ENCODE data around the gene MAN1A1. TPM values are rescaled to one million over a fixed set of nuclear protein-coding genes. Genes with fewer than 3 reads are reported as not detected.

The MAN1A1 gene
- polyA plus RNA-seq, 1 donor from 2014 or later: 4.6 TPM

- no peak for TF ChIP-seq EZH2 (IDR thresholded peaks at IDR 0.05; ENCODE audit: borderline replicate concordance, insufficient read depth, low read length, poor library complexity, severe bottlenecking)
- TF ChIP-seq REST (IDR thresholded peaks at IDR 0.05; ENCODE audit: borderline replicate concordance): peak; percentile 66
- Histone ChIP-seq H3K4me2 (ENCODE audit: low read length) (no peak overlapping the region), H3K27ac (ENCODE audit: low read length) (no peak overlapping the region), H3K9me2 (ENCODE audit: insufficient read depth, low read length) (no peaks in the 10 kb centered on the region), H3K36me3 (ENCODE audit: insufficient read depth, low read length) (no peaks in the 10 kb centered on the region), H3K27me3 (ENCODE audit: insufficient read depth, low read depth, low read length) (no peaks in the 10 kb centered on the region), H3K9ac (ENCODE audit: low read length) (no peak overlapping the region), H3F3A (ENCODE audit: insufficient read depth, low read length, poor library complexity, severe bottlenecking) (no peaks in the 10 kb centered on the region), H4K20me1 (ENCODE audit: insufficient read depth) (no peaks in the 10 kb centered on the region), H3K79me2 (replicated peaks; ENCODE audit: insufficient read depth, low read length) (no peaks in the 10 kb centered on the region), H3K4me3 (ENCODE audit: low read length) (no peak overlapping the region), H3K9me3 (ENCODE audit: low read length) (no peaks in the 10 kb centered on the region), H2AFZ (ENCODE audit: low read depth, low read length) (no peak overlapping the region)
Observed at GRCh38 chr6:119240257-119241110, 109.1 kb downstream of the MAN1A1 start.

- Histone ChIP-seq H3K27ac (ENCODE audit: low read length) (no peak overlapping the region), H3K9ac (ENCODE audit: low read length) (no peak overlapping the region), H2AFZ (ENCODE audit: low read depth, low read length) (no peak overlapping the region), H3K4me3 (ENCODE audit: low read length) (no peak overlapping the region), H3K27me3 (ENCODE audit: insufficient read depth, low read depth, low read length) (no peaks in the 10 kb centered on the region), H3K9me3 (ENCODE audit: low read length) (no peaks in the 10 kb centered on the region), H3F3A (ENCODE audit: insufficient read depth, low read length, poor library complexity, severe bottlenecking) (no peaks in the 10 kb centered on the region), H3K79me2 (replicated peaks; ENCODE audit: insufficient read depth, low read length) (no peaks in the 10 kb centered on the region), H4K20me1 (ENCODE audit: insufficient read depth) (no peaks in the 10 kb centered on the region), H3K4me2 (ENCODE audit: low read length) (no peak overlapping the region), H3K36me3 (ENCODE audit: insufficient read depth, low read length) (no peaks in the 10 kb centered on the region), H3K9me2 (ENCODE audit: insufficient read depth, low read length) (no peaks in the 10 kb centered on the region)
- TF ChIP-seq SMC3 (conservative IDR thresholded peaks at IDR 0.05; ENCODE audit: poor library complexity) (no peak), MXI1 (conservative IDR thresholded peaks at IDR 0.05; ENCODE audit: poor library complexity, severe bottlenecking) (no peak), EZH2 (IDR thresholded peaks at IDR 0.05; ENCODE audit: borderline replicate concordance, insufficient read depth, low read length, poor library complexity, severe bottlenecking) (no peak), EP300 (conservative IDR thresholded peaks at IDR 0.05; ENCODE audit: poor library complexity, severe bottlenecking) (no peak), REST (IDR thresholded peaks at IDR 0.05; ENCODE audit: borderline replicate concordance) (no peak), TAF1 (IDR thresholded peaks at IDR 0.05; ENCODE audit: low read depth) (no peak), POLR2AphosphoS5 (IDR thresholded peaks at IDR 0.05) (no peak), RAD21 (conservative IDR thresholded peaks at IDR 0.05) (no peak), CTCF (IDR thresholded peaks at IDR 0.05; ENCODE audit: poor library complexity, severe bottlenecking) (no peak)
Observed at GRCh38 chr6:119237177-119237715, 112.3 kb downstream of the MAN1A1 start.

Data from neural cell (in vitro differentiated cells).